HG03064 (cell line): ENCODE measurements around the gene RNF217.
"Not testable (repeated sequence)": the region's sequence is repeated elsewhere in the genome, so short reads cannot be mapped to it uniquely, and the experiment has no call there.

ENCODE experiments used
- ATAC-seq: cut with Tn5 transposase; IDR thresholded peaks from one replicate; pipeline ENCODE4 v1.9.1; 2021; ENCODE audit warnings: low read depth; ENCODE audit not compliant: unreplicated experiment

RNF217 gene

GRCh38 chr6:125050663-125051318 is 88.6 kb downstream of the RNF217 start:
- ATAC-seq = no peak

GRCh38 chr6:125053809-125054208 is 91.6 kb downstream of the RNF217 start:
- no peak for ATAC-seq

- no peak for ATAC-seq
These were observed 92.1 kb downstream of the RNF217 start for GRCh38 chr6:125054331-125054730.

GRCh38 chr6:125057392-125058246 is 95.4 kb downstream of the RNF217 start:
- no peak for ATAC-seq

- ATAC-seq = no peak
These were observed 96.3 kb downstream of the RNF217 start for GRCh38 chr6:125058546-125058945.

DNA sequence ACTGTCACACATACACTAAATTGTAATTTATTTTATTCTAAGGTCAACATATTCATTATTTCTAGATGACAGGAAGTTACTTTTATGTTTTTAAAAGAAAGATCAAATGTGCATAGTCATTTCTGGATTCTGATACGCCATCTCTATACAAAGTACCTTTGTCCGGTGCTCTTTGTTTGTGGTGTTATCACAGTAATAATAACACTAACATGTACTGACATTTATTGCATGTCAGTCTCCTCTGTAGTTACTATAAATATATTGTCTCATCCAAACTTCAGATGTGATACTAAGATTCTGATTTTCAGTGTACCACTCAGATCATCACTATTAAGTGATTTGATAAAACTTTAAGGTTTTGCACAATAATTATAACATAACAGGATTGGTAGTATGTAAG is 101.1 kb downstream of the RNF217 start:
- no peak for ATAC-seq

GRCh38 chr6:125066140-125066539 is 103.9 kb downstream of the RNF217 start:
- ATAC-seq = no peak

- no peak for ATAC-seq
These were observed 104.7 kb downstream of the RNF217 start for GRCh38 chr6:125066964-125067363.

GRCh38 chr6:125067552-125067951 is 105.3 kb downstream of the RNF217 start:
- ATAC-seq = no peak

DNA sequence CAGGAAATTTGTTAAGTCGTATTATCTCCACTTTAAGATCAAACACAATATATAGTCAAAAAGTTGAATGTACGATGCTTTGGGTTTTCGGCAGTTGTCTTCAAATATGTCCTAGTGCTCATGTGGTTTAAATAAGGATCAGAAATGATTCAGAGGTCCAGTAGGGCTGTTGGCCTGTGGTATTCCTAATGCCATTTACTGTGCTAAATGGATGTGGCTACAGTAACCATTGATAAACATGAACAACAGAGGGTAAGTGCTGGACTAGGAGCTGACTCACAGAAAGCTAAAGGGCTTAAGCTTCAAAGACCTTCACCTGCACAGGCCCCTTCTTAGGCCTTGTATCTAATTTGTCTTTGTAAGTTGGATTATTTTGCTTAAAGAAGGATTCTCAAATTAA is 110.8 kb downstream of the RNF217 start:
- no peak for ATAC-seq

DNA sequence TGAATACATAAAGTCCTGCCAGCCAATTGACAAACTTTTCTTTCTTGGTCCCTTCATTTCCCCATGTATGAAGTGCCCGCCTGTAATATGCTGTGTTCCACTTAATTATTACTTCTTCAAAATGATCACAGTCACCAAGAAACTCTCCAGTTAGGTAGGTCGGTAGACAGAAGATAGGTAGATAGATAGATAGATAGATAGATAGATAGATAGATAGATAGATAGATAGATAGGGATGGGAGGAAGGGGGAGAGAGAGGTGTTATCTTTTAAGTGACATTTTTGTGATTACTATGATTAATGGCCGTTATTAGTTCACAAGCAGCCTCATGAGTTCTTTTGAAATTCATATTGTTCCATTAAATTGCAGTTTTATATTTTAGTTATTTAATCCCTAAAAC is 111.9 kb downstream of the RNF217 start:
- no peak for ATAC-seq

GRCh38 chr6:125075073-125075472 is 112.8 kb downstream of the RNF217 start:
- ATAC-seq = not testable (repeated sequence)

DNA sequence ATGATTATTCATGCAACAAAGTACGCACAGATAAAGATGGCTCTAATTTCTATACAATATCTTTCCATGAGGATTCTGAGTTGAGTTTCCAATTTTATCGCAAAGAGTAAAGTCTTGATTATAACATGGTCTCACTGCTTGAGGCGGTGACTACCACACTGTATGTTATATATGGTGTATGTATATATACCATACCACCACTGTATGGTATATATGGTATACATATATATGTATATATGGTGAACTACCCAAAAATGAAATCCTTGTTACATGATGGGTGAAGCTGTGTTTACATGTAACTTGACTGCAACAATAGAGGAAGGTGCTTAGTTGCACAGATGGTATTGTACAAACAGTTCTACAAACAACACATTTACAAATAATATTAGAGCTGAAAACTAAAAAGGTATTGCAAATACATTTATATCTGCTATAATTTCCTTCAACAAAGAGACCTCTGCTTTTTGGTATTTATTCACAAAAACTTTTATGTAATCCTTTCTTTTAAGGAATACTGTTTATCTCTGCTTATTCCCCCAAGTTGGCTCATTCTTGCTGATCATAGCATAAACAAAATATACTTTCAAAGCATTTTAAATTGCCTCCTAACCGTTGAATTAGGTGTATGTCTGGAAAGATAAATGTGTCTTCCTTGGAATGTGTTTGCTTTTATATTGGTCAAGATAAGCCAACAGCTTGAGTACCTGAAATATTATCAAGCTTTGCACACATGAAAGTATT is 113.7 kb downstream of the RNF217 start:
- ATAC-seq = no peak

- no peak for ATAC-seq
These were observed 114.2 kb downstream of the RNF217 start for GRCh38 chr6:125076482-125076742.

DNA sequence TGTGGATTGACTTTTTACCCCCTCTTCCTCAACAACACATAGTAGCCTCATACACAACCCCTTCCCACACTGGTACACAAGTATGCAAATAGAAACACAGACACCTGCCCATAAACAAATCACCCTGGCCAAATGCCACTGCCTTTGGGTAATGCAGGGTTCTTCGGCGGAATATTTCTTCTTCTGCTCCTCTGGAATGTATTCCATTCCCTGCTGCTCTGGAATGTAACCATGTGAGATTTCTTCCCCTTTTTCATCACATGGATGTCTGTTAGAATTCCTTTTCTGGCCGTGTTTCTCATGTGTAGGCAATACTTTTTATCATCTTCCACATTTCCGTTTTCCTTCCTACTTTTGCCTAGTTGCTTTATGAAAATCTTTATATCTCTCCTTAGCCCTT is 115.2 kb downstream of the RNF217 start:
- no peak for ATAC-seq

GRCh38 chr6:125078602-125079321 is 116.5 kb downstream of the RNF217 start:
- ATAC-seq = no peak

DNA sequence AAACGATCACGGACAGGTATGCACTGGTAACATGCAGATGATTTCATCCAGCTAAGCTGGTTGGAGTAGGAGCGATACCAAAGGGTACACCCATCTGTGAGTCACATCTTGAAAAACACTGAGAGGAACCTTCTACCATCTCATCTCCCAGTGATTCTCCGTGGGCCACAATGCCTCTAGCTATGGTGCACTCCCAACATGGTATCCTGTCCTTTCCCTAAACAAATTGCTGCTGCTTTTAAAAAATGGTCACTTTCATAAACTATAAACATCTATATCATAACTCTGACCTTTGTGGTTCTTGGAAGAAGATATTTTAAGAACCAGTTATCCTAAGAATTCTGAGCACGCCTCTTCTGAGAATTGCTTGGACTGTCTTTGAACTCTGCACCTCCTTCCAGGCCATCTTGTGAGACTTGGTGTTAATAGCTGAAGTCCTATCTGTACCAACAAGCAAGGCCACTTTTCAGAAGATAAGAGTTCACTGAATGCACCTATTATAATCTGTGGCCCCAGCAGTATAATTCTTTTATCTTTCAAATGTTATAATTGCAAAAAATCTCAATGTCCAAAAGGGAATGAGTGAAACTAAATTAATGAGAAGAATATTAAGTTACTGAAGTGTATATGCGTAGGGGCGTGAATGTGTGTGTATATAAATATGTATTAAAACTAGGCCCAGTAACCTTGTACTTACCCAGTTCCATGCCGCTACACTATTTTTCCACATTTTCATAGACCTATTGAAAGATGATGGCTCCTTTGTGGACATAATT is 120.9 kb downstream of the RNF217 start:
- no peak for ATAC-seq

- no peak for ATAC-seq
These were observed 121.4 kb downstream of the RNF217 start for GRCh38 chr6:125083684-125083990.

GRCh38 chr6:125086716-125087115 is 124.5 kb downstream of the RNF217 start:
- ATAC-seq = no peak

DNA sequence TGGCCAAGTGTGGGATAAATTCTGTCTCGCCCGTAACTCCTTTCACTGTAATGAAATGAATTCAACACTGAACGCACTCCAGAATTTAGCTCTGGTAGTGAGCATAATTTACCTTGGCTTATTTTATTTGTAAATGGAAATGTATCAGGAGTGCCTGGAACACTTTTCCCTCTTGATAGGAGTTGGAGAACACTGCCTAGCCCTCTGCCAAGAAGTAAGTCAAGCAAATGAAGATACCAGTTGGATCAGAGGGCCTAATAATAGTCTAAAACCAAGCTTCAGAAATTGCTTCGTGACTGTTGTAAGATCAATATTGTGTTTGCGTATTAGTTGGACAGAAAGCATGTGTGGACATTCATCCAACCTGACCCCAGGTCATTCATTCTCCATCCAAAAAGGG is 126.7 kb downstream of the RNF217 start:
- ATAC-seq = no peak
